Loucy (cell line): ENCODE measurements around the gene MCM8.

Source experiments
- EZH2phosphoT487 ChIP-seq: fragments of 200-600 bp; IDR thresholded peaks from 2 replicates; pipeline ENCODE4 v1.6.1; 2018; ENCODE audit warnings: antibody characterized with exemption, mild to moderate bottlenecking, moderate library complexity, borderline replicate concordance
- TF ChIP-seq, protein P1 (sequence below): fragments of 200-600 bp; sonication (generic); conservative IDR thresholded peaks from 2 replicates; pipeline ENCODE4 v1.5.1; 2014; ENCODE audit warnings: mild to moderate bottlenecking, antibody characterized with exemption, low read length

DNA sequence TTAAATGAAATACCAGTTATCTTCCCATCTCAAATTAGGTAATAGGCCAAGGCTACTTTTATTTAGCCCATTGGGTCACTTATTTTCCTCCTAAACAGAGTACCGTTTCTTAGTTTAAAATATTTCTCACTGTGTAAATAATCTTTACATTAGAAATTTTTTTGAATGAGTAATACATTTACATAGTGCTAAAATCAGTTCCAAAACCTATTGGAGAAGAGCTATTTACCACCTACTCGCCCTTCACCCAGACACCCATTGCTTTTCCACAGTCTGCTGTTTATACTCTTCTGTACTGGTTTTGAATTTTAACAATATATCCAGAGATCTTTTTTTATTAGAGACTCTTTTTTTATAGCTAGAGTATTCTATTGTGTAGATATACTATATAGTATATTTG lies 36.9 kb downstream of the MCM8 start:
- TF ChIP-seq, protein P1, sequence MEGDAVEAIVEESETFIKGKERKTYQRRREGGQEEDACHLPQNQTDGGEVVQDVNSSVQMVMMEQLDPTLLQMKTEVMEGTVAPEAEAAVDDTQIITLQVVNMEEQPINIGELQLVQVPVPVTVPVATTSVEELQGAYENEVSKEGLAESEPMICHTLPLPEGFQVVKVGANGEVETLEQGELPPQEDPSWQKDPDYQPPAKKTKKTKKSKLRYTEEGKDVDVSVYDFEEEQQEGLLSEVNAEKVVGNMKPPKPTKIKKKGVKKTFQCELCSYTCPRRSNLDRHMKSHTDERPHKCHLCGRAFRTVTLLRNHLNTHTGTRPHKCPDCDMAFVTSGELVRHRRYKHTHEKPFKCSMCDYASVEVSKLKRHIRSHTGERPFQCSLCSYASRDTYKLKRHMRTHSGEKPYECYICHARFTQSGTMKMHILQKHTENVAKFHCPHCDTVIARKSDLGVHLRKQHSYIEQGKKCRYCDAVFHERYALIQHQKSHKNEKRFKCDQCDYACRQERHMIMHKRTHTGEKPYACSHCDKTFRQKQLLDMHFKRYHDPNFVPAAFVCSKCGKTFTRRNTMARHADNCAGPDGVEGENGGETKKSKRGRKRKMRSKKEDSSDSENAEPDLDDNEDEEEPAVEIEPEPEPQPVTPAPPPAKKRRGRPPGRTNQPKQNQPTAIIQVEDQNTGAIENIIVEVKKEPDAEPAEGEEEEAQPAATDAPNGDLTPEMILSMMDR, result no peak
- no peak for TF ChIP-seq EZH2phosphoT487
